H1 (cell line): ENCODE measurements around the gene FAM131C. TPM values are rescaled to one million over a fixed set of nuclear protein-coding genes. Genes with fewer than 3 reads are reported as not detected.

ENCODE experiments used
- CTCF ChIA-PET: fragments of 300-600 bp; sonication (Branson Sonifier 250); formaldehyde crosslinking; loops from one replicate; lab custom pipeline; 2021; ENCODE audit not compliant: partially characterized antibody; lab: Charles Lee
- POLR2A ChIA-PET: fragments of 300-600 bp; sonication (Branson Sonifier 250); formaldehyde crosslinking; loops from one replicate; lab custom pipeline; 2021; ENCODE audit warnings: inconsistent platforms; ENCODE audit not compliant: partially characterized antibody; lab: Charles Lee
- DNase-seq, 2 experiments: peaks; one replicate each; pipeline versions ENCODE4 v3.0.0 to v3.0.0-alpha.2; 2010 to 2022; ENCODE audit warnings: low spot score in 2 of 2, low read depth in 1 of 2, mixed read lengths in 1 of 2
- FAIRE-seq: peaks from 2 replicates; lab custom pipeline; 2011; peaks lifted over from hg19 to GRCh38; lab: Jason Lieb, UNC
- H2AFZ ChIP-seq: 2 replicates; pipeline ENCODE4 v1.8.1; 2012; ENCODE audit warnings: low read length, inconsistent platforms
- H2AK5ac ChIP-seq: 2 replicates; pipeline ENCODE4 v1.6.1; 2013; ENCODE audit warnings: low read depth, low read length
- H2BK120ac ChIP-seq: replicated peaks from 2 replicates; pipeline ENCODE3; 2013; ENCODE audit warnings: low read depth, low read length, inconsistent platforms
- H2BK12ac ChIP-seq: 2 replicates; pipeline ENCODE4 v1.6.1; 2013; ENCODE audit warnings: low read depth, low read length
- H2BK15ac ChIP-seq: 2 replicates; pipeline ENCODE4 v1.6.1; 2013; ENCODE audit warnings: low read length
- H2BK20ac ChIP-seq: 2 replicates; pipeline ENCODE4 v1.6.1; 2013; ENCODE audit warnings: low read length
- H2BK5ac ChIP-seq: 2 replicates; pipeline ENCODE4 v1.6.1; 2013; ENCODE audit warnings: low read depth, low read length
- H3K14ac ChIP-seq: 2 replicates; pipeline ENCODE4 v1.6.1; 2013; ENCODE audit warnings: inconsistent platforms; ENCODE audit not compliant: insufficient read length
- H3K18ac ChIP-seq: 2 replicates; pipeline ENCODE4 v1.6.1; 2013; ENCODE audit warnings: low read length; ENCODE audit errors: extremely low read depth
- H3K23ac ChIP-seq: 2 replicates; pipeline ENCODE4 v1.6.1; 2013; ENCODE audit warnings: inconsistent platforms; ENCODE audit not compliant: insufficient read length
- H3K23me2 ChIP-seq: 2 replicates; pipeline ENCODE4 v1.6.1; 2013; ENCODE audit warnings: low read depth, low read length
- H3K27ac ChIP-seq: 2 replicates; pipeline ENCODE4 v1.6.1; 2011; ENCODE audit warnings: low read depth, low read length, inconsistent platforms
- H3K27me3 ChIP-seq, 4 experiments: replicated peaks in 1 of 4; 1 replicate in 1 of 4; 2 replicates in 3 of 4; pipeline versions ENCODE4 v1.6.1 to v1.8.1; 2011 to 2013; ENCODE audit warnings: low read length in 3 of 4, mild to moderate bottlenecking in 3 of 4, inconsistent platforms in 2 of 4, mixed read lengths in 2 of 4, moderate library complexity in 1 of 4; ENCODE audit not compliant: control insufficient read depth in 3 of 4, insufficient read depth in 3 of 4; ENCODE audit errors: extremely low read depth in 1 of 4
- H3K36me3 ChIP-seq, 4 experiments: 2 replicates each; pipeline versions ENCODE4 v1.6.1 to v1.8.1; 2011 to 2013; ENCODE audit warnings: mild to moderate bottlenecking in 4 of 4, low read length in 3 of 4, moderate library complexity in 2 of 4, control low read depth in 1 of 4, inconsistent platforms in 1 of 4; ENCODE audit not compliant: insufficient read depth in 4 of 4, control insufficient read depth in 2 of 4
- H3K4ac ChIP-seq: replicated peaks from 2 replicates; pipeline ENCODE3; 2013; ENCODE audit warnings: low read length, low read depth, mixed read lengths, inconsistent platforms; ENCODE audit not compliant: insufficient read length
- H3K4me1 ChIP-seq, 4 experiments: replicated peaks in 1 of 4; 1 replicate in 1 of 4; 2 replicates in 3 of 4; pipeline versions ENCODE4 v1.6.1 to v1.8.1; 2011 to 2013; ENCODE audit warnings: low read length in 3 of 4, inconsistent platforms in 2 of 4, mixed read lengths in 1 of 4; ENCODE audit not compliant: insufficient read depth in 4 of 4, control insufficient read depth in 3 of 4
- H3K4me2 ChIP-seq, 2 experiments: 2 replicates each; pipeline versions ENCODE4 v1.6.1 to v1.8.1; 2011 to 2013; ENCODE audit warnings: low read depth in 2 of 2, low read length in 2 of 2, control low read depth in 1 of 2, inconsistent platforms in 1 of 2, mild to moderate bottlenecking in 1 of 2; ENCODE audit not compliant: insufficient read depth in 1 of 2
- H3K4me3 ChIP-seq, 4 experiments: fragments of 200-600, 300-600 bp in 1 of 4; sonication (generic), shearing (Covaris generic), sonication (Bioruptor Twin) in 1 of 4; 2 replicates each; pipeline versions ENCODE4 v1.5.1 to v1.8.1; 2011 to 2016; ENCODE audit warnings: low read length in 4 of 4, low read depth in 3 of 4, control low read depth in 2 of 4, inconsistent platforms in 2 of 4, mild to moderate bottlenecking in 2 of 4, mixed read lengths in 1 of 4, moderate library complexity in 1 of 4; ENCODE audit not compliant: insufficient read depth in 2 of 4; ENCODE audit errors: extremely low read depth in 1 of 4
- H3K56ac ChIP-seq: replicated peaks from 2 replicates; pipeline ENCODE3; 2013; ENCODE audit warnings: low read depth, mild to moderate bottlenecking, mixed read lengths, low read length, inconsistent platforms; ENCODE audit not compliant: insufficient read length
- H3K79me1 ChIP-seq: 2 replicates; pipeline ENCODE4 v1.6.1; 2013; ENCODE audit warnings: low read depth, low read length, control low read depth
- H3K79me2 ChIP-seq, 2 experiments: 2 replicates each; pipeline versions ENCODE4 v1.6.1 to v1.8.1; 2012 to 2013; ENCODE audit warnings: low read length in 2 of 2, mild to moderate bottlenecking in 2 of 2, inconsistent platforms in 1 of 2; ENCODE audit not compliant: insufficient read depth in 2 of 2, control insufficient read depth in 1 of 2
- H3K9ac ChIP-seq, 4 experiments: replicated peaks in 1 of 4; 1 replicate in 1 of 4; 2 replicates in 3 of 4; pipeline versions ENCODE4 v1.6.1 to v1.8.1; 2011 to 2013; ENCODE audit warnings: low read depth in 3 of 4, low read length in 3 of 4, control low read depth in 2 of 4, mild to moderate bottlenecking in 2 of 4, moderate library complexity in 2 of 4, inconsistent platforms in 1 of 4; ENCODE audit errors: extremely low read depth in 1 of 4
- H3K9me3 ChIP-seq, 2 experiments: 2 replicates each; pipeline versions ENCODE4 v1.6.1 to v1.8.1; 2012 to 2013; ENCODE audit warnings: mild to moderate bottlenecking in 2 of 2, moderate library complexity in 2 of 2, control low read depth in 1 of 2, inconsistent platforms in 1 of 2, low read depth in 1 of 2, low read length in 1 of 2, mixed read lengths in 1 of 2; ENCODE audit not compliant: insufficient read depth in 2 of 2
- H4K20me1 ChIP-seq, 2 experiments: replicated peaks in 1 of 2; 2 replicates each; pipeline versions ENCODE3 to v1.8.1; 2011 to 2013; ENCODE audit warnings: inconsistent platforms in 2 of 2, low read length in 2 of 2, mild to moderate bottlenecking in 1 of 2; ENCODE audit not compliant: insufficient read depth in 2 of 2, control insufficient read depth in 1 of 2
- H4K5ac ChIP-seq: 2 replicates; pipeline ENCODE4 v1.6.1; 2013; ENCODE audit warnings: low read length, low read depth, mixed read lengths, inconsistent platforms; ENCODE audit not compliant: insufficient read length
- H4K8ac ChIP-seq: 2 replicates; pipeline ENCODE4 v1.8.0; 2013; ENCODE audit warnings: mild to moderate bottlenecking, moderate library complexity, low read length, inconsistent platforms; ENCODE audit not compliant: insufficient read depth; ENCODE audit errors: extremely low read depth
- H4K91ac ChIP-seq: replicated peaks from 2 replicates; pipeline ENCODE3; 2013; ENCODE audit warnings: low read length, mixed read lengths, inconsistent platforms; ENCODE audit not compliant: insufficient read length
- BCL11A ChIP-seq, 2 experiments: IDR thresholded peaks; one replicate each; pipeline ENCODE4 v1.6.1; 2011; ENCODE audit warnings: low read depth in 2 of 2, low read length in 2 of 2, mild to moderate bottlenecking in 2 of 2
- BRCA1 ChIP-seq: IDR thresholded peaks from 2 replicates; pipeline ENCODE4 v1.6.1; 2012; ENCODE audit warnings: low read depth, low read length, improper control_type of control experiment
- CHD1 ChIP-seq: IDR thresholded peaks from 2 replicates; pipeline ENCODE4 v1.6.1; 2012; ENCODE audit warnings: low read depth, low read length, improper control_type of control experiment
- MAFK ChIP-seq: IDR thresholded peaks from 2 replicates; pipeline ENCODE4 v1.6.1; 2012; ENCODE audit warnings: low read depth, mild to moderate bottlenecking, improper control_type of control experiment, low read length
- SIN3A ChIP-seq, 2 experiments: IDR thresholded peaks in 1 of 2; conservative IDR thresholded peaks in 1 of 2; 2 replicates each; pipeline ENCODE4 v1.6.1; 2011 to 2012; ENCODE audit warnings: low read length in 2 of 2, improper control_type of control experiment in 1 of 2, low read depth in 1 of 2, mild to moderate bottlenecking in 1 of 2
- TCF12 ChIP-seq: IDR thresholded peaks from 2 replicates; pipeline ENCODE4 v1.6.1; 2011; ENCODE audit warnings: low read depth, mild to moderate bottlenecking, low read length
- WGBS, 2 experiments: shearing (Covaris generic) in 1 of 2; methylation state at CpG; one replicate each; pipeline versions ENCODE4 v1.1.6 to v1.1.7; 2013 to 2015; ENCODE audit warnings: low lambda C conversion rate in 2 of 2, mixed read lengths in 2 of 2, inconsistent platforms in 1 of 2, low coverage in 1 of 2, missing lambda C conversion rate in 1 of 2; ENCODE audit not compliant: insufficient replicate concordance in 2 of 2, insufficient coverage in 1 of 2, insufficient read length in 1 of 2; ENCODE audit errors: extremely low coverage in 1 of 2, missing lambda C conversion rate in 1 of 2; 5-methylcytosine and 5-hydroxymethylcytosine counted together
- polyA plus RNA-seq, 7 experiments: library from polyadenylated mRNA; depleted of rRNA in 3 of 7; stranded (reverse) in 5 of 7; unstranded in 2 of 7; fragments of >200 nt in 5 of 7; fragments of 200-250 nt in 2 of 7; gene quantifications; 1 replicate in 5 of 7; 2 replicates in 1 of 7; 4 replicates in 1 of 7; pipeline versions ENCODE4 v1.2.1 to v1.2.3, GENCODE V29; 2011 to 2013; ENCODE audit warnings: missing spikeins in 2 of 7, mixed read lengths in 2 of 7
- total RNA-seq: library from RNA; stranded (reverse); fragmentation: NEBNext Ultra II Directional; extraction: Animal tissue kit (Norgen Biotek cat#: 25700); gene quantifications from 2 replicates; pipeline ENCODE4 v1.2.1, GENCODE V29; 2021

The FAM131C gene
- total and polyA plus RNA-seq, 2 of the 8 experiments (the other 6 are each of a cell fraction or from before 2014, with no cell fraction given), result 0.73 to 0.78 TPM

GRCh38 chr1:16110884-16111283, 37.4 kb upstream of the FAM131C start:
- no peaks in the 10 kb centered on the region for H4K20me1 ChIP-seq
- no peak overlapping the region for H2BK12ac ChIP-seq
- H2AK5ac ChIP-seq, result no peak overlapping the region
- H3K23me2 ChIP-seq, result no peaks in the 10 kb centered on the region; the same call in 1 of the 2 replicates
- H2BK15ac ChIP-seq, result no peak overlapping the region
- no peak overlapping the region for H2BK120ac ChIP-seq
- H3K4me1 ChIP-seq, result peaks cover 10 to 27% (median 19%) of the 10 kb centered on the region in 4 experiments
- POLR2A ChIA-PET, result interaction anchor here (1.4 to 1.6 kb wide), 2 partner anchors 11 to 58 kb away, joined by 3 to 4 read pairs; no protein-coding TSS in a partner anchor
- no peaks in the 10 kb centered on the region for H3K79me2 ChIP-seq
- H2BK20ac ChIP-seq, result no peak overlapping the region
- H4K91ac ChIP-seq, result no peak overlapping the region
- no peak overlapping the region for H3K23ac ChIP-seq
- H3K9me3 ChIP-seq, result peaks cover 5 to 9% of the 10 kb centered on the region in 2 experiments; a peak in 3 of 4 replicates
- H4K5ac ChIP-seq, result no peak overlapping the region
- H3K27me3 ChIP-seq, result no peaks in the 10 kb centered on the region
- FAIRE-seq (no peak), DNase-seq (no peak)
- no peak overlapping the region for H3K4ac ChIP-seq
- CTCF ChIA-PET, result interaction anchor here (0.9 to 31.3 kb wide), 7 partner anchors 10 to 135 kb away, joined by 3 to 522 read pairs (median 3); partner anchors contain the start of genes FAM131C and ZBTB17
- H3K27ac ChIP-seq, result no peak overlapping the region
- no peak overlapping the region for H2AFZ ChIP-seq
- no peak overlapping the region for H3K18ac ChIP-seq
- H3K4me3 ChIP-seq, result no peak overlapping the region
- H3K9ac ChIP-seq, result no peak overlapping the region
- H3K4me2 ChIP-seq, result no peak overlapping the region
- no peaks in the 10 kb centered on the region; the same call in 1 of the 2 replicates for H3K79me1 ChIP-seq
- TF ChIP-seq BCL11A (IDR thresholded peaks at IDR 0.05; ENCODE audit: low read depth in 2 of 2, low read length in 2 of 2) (no peak), BRCA1 (no peak), TCF12 (no peak), MAFK (no peak), SIN3A (conservative IDR thresholded peaks at IDR 0.05 in 1 of 2, IDR thresholded peaks at IDR 0.05 in 1 of 2; ENCODE audit: low read depth in 1 of 2, low read length in 2 of 2) (no peak), CHD1 (no peak)
- H3K56ac ChIP-seq, result no peak overlapping the region
- H2BK5ac ChIP-seq, result no peak overlapping the region
- 93% methylated on average over 7 of the region's 7 CpGs; no CpG with 5 or more reads in 1 of the 2 experiments for WGBS, 2 experiments
- H3K36me3 ChIP-seq, result no peaks in the 10 kb centered on the region
- no peak overlapping the region for H4K8ac ChIP-seq
- no peak overlapping the region for H3K14ac ChIP-seq
